IMR-90 (cell line): ENCODE measurements around the gene PM20D2.

Source experiments
- BHLHE40 ChIP-seq: fragments of 150-350 bp; IDR thresholded peaks from 2 replicates; pipeline ENCODE4 v1.6.1; 2016; ENCODE audit warnings: mild to moderate bottlenecking, low read depth, low read length
- CEBPB ChIP-seq: IDR thresholded peaks from 2 replicates; pipeline ENCODE4 v1.6.1; 2012; ENCODE audit warnings: low read depth, low read length, improper control_type of control experiment
- CHD1 ChIP-seq: IDR thresholded peaks from 2 replicates; pipeline ENCODE4 v1.6.1; 2012; ENCODE audit warnings: low read depth, low read length, improper control_type of control experiment
- CTCF ChIP-seq: conservative IDR thresholded peaks from 2 replicates; pipeline ENCODE4 v1.5.1; 2012; ENCODE audit warnings: mild to moderate bottlenecking, low read depth, low read length, improper control_type of control experiment
- ELK1 ChIP-seq: fragments of 150-350 bp; IDR thresholded peaks from 2 replicates; pipeline ENCODE4 v1.6.1; 2016; ENCODE audit warnings: low read depth, mild to moderate bottlenecking, low read length, moderate library complexity, borderline replicate concordance
- FOS ChIP-seq: fragments of 150-350 bp; IDR thresholded peaks from 2 replicates; pipeline ENCODE4 v1.6.1; 2016; ENCODE audit warnings: low read depth, low read length
- POLR2A ChIP-seq: IDR thresholded peaks from 2 replicates; pipeline ENCODE4 v1.6.1; 2012; ENCODE audit warnings: mild to moderate bottlenecking, low read depth, low read length
- RAD21 ChIP-seq: IDR thresholded peaks from 2 replicates; pipeline ENCODE4 v1.6.1; 2012; ENCODE audit warnings: low read length, improper control_type of control experiment
- RFX5 ChIP-seq: IDR thresholded peaks from 2 replicates; pipeline ENCODE4 v1.8.0; 2012; ENCODE audit warnings: low read depth, mild to moderate bottlenecking, low read length, moderate library complexity
- SMC3 ChIP-seq: fragments of 150-350 bp; IDR thresholded peaks from 2 replicates; pipeline ENCODE4 v1.6.1; 2016; ENCODE audit warnings: low read depth, mild to moderate bottlenecking, antibody characterized with exemption, low read length, moderate library complexity
- USF2 ChIP-seq: fragments of 150-350 bp; IDR thresholded peaks from 2 replicates; pipeline ENCODE4 v1.6.1; 2017; ENCODE audit warnings: mild to moderate bottlenecking, antibody characterized with exemption, low read length, low read depth

- TF ChIP-seq CTCF (no peak), POLR2A (no peak), USF2 (no peak), FOS (no peak), BHLHE40 (no peak), RFX5 (no peak), RAD21 (no peak), SMC3 (no peak), ELK1 (no peak), CEBPB (no peak), CHD1 (no peak)
Observed at GRCh38 chr6:89138173-89138572, 7.7 kb upstream of the PM20D2 start.
